Stomach (tissue), 4 donors: ENCODE results near the gene MARCHF10.

Experiments
- CTCF ChIP-seq, 7 experiments: fragments of 450-650 bp in 4 of 7; fragments of 200-600 bp in 3 of 7; sonication (generic) in 3 of 7; IDR thresholded peaks; one replicate each; pipeline ENCODE4 v1.5.1; 2016 to 2019; ENCODE audit warnings: antibody characterized with exemption in 7 of 7, control low read depth in 2 of 7, mild to moderate bottlenecking in 1 of 7
- EP300 ChIP-seq: sonication (generic); formaldehyde crosslinking; IDR thresholded peaks from one replicate; pipeline ENCODE4 v1.6.1; 2017; ENCODE audit warnings: antibody characterized with exemption

- no peak for TF ChIP-seq CTCF (IDR thresholded peaks at IDR 0.05)
- no peak for TF ChIP-seq EP300
Observed at GRCh38 chr17:62775876-62776275, 32.2 kb downstream of the MARCHF10 start.
